Activated naive CD4-positive, alpha-beta T cell (primary cell): ENCODE data around the gene SPAG16.
"Not testable (repeated sequence)": the region's sequence is repeated elsewhere in the genome, so short reads cannot be mapped to it uniquely, and the experiment has no call there.

Experiments
- DNase-seq, 4 experiments: peaks; one replicate each; lab custom pipeline; 2025; lab: John Stamatoyannopoulos, UW

Gene SPAG16

DNA sequence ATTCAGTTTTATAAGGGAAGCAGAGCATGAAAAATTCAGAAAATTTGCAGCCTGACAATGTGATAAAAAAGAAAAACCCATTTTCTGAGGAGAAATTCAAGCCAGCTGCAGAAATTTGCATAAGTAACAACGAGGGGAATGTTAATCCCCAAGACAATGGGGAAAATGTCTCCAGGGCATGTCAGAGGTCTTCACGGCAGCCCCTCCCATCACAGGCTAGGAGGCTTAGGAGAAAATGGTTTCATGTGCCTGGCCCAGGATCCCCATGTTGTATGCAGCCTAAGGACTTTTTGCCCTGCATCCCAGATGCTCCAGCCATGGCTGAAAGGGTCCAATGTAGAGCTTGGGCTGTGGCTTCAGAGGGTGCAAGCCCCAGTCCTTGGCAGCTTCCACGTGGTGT lies 714.7 kb downstream of the SPAG16 start:
- DNase-seq: not testable (repeated sequence)

DNA sequence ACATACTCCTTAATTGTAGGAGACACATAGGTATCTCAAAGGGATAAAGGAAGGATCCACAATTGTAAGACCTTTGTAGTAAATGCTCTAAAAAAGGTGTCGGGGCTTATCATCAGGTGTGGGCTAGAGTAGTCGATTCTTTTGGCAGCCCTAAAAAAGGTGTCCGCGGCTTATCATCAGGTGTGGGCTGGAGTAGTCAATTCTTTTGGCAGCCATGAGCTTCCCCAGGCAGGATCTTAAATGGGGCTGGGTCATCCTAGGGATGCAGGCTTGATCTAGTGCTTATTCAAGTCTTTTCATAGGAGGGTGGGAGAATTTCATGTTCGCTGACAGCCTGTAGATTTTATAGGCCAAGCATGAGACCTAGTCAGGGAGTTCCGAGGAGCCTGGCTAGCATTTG lies 720.2 kb downstream of the SPAG16 start:
- DNase-seq: no peak

GRCh38 chr2:214005337-214005736 lies 721.1 kb downstream of the SPAG16 start:
- no peak for DNase-seq

GRCh38 chr2:214006601-214007000 lies 722.3 kb downstream of the SPAG16 start:
- DNase-seq: no peak

- DNase-seq: no peak
Measured at GRCh38 chr2:214011676-214012075, 727.4 kb downstream of the SPAG16 start.

DNA sequence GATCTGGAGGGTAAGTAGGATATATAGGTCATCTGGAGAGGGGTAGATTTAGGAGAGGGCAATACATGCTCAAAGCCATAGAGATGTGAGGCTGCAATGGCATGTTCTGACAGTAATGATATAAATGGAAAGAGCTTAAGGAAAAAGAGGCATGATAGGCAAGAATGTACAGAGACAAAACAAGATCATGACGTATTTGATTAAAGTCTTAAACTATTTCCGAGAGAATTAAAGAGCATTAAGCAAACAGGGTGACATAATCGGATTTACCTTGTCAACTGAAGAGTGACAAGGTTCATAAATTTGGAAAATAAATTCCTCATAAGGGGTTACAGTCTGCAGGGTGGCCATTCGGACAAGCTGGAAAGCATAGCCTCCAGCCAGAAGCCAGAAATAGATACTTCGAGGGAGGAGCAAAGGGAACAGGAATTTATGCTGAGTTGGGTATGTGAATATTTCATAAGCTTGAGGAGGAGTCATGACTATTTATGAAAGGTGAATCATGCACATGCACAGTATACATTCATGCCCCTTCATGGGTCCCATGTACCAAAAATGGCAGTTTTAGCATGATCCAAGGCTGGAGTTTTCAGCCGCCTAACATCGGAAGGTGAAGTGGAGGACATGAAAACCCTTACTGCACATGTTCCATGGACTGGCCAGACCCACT lies 730.4 kb downstream of the SPAG16 start:
- DNase-seq: no peak

DNA sequence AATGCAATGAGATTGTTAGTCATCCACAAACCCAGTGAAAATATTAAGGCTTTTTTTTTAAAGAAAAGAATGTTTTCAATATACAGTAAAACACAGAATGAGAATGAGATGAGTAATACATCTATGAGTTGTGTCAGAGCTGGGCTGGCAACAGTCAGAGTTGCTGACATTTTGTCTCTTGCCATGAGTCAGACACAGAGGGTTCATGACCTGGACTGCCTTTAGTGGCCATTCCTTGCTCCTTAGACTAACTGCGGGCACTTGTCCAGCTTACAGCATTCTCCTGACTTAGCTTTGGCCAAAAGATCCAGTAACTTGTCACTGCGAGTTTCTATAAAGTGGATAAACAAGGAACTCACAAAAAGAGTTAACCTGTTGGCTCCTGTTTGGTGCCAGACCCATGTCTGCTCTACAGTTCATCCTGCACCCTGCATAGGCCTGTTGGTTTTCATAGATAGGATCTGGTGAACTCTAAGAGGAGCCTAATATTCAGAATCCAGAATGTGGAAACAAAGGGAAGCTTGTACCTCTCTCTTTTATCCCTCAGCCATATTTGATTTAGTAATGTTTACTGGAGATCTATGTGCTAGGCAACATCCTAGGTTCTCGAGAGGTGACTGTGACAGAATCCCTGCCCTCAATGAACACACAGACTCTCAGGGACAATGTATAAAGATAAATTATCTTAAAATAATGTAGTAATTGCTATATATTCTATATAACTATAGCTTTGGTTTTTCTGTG lies 735.1 kb downstream of the SPAG16 start:
- DNase-seq: no peak

GRCh38 chr2:214019973-214020345 lies 735.7 kb downstream of the SPAG16 start:
- no peak for DNase-seq

DNA sequence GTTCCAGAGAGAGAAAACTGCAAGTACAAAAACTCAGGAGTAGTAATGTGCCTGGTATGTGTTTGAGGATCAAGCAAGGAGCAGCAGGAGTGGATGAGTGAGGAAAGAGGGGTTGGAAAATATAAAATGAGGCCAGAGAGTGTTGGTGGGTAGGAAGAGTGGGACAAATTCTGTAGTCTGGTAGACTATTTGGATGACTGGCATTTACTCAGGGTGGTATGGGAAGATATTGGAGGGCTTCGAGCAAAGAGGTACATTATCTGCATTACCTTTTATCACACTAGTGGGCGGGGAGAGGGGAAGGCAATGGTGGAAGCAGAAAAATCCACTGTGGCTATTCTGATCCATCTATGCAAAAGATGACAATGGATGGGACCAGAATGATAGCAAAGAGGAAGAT lies 744.9 kb downstream of the SPAG16 start:
- no peak for DNase-seq

DNA sequence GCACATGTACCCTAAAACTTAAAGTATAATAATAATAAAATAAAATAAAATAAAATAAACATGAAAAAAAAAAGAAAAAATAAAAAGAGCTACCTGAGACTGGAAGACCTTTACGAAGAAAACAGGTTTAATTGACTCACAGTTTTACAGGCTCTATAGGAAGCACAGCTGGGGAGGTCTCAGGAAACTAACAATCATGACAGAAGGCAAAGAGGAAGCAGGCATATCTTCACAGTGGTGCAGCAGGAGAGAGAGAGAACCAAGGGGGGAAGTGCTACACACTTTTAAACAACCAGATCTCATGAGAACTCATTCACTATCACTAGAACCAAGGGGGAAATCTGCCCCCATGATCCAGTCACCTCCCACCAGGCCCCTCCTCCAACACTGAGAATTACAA lies 747.3 kb downstream of the SPAG16 start:
- DNase-seq: no peak

GRCh38 chr2:214034417-214034816 lies 750.2 kb downstream of the SPAG16 start:
- DNase-seq: no peak

GRCh38 chr2:214035091-214035852 lies 751.0 kb downstream of the SPAG16 start:
- no peak for DNase-seq

GRCh38 chr2:214035921-214036320 lies 751.7 kb downstream of the SPAG16 start:
- no peak for DNase-seq

DNA sequence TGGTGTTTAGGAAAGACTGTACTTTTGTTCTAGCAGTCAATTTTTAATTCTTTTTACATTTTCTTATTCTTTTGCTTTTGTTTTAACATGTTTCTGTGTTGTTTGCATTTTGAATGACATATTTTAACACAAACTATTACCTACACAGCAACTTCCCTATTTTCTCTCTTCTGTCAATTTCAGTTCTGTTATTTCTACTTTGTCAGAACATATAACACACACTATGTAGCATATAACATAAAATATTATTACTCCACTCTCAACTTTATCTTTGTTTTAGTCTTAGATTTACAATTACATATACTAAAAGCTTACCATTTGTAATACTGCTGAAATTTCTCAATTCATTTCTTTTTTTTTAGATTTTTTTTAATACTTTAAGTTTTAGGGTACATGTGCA lies 753.9 kb downstream of the SPAG16 start:
- no peak for DNase-seq

- DNase-seq: no peak
Measured at GRCh38 chr2:214050731-214051130, 766.5 kb downstream of the SPAG16 start.

DNA sequence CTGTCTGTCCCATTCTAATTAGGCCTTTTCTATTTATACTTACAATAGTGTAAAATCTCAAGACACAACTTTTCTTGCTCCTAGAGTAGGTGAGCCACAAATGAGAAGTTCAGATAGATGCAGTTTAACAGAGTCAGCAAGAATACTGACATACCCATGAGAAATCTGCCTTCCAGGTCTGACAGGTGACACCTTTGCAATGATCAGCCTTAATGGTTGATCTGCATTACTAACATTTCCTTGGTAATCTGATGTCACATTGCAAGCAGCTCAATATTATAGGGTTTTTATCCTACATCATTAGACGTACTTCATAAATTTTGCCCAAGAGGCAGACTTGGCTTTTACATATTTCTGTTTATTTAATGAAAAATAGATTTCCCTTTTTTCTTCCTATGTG lies 767.3 kb downstream of the SPAG16 start:
- no peak for DNase-seq

DNA sequence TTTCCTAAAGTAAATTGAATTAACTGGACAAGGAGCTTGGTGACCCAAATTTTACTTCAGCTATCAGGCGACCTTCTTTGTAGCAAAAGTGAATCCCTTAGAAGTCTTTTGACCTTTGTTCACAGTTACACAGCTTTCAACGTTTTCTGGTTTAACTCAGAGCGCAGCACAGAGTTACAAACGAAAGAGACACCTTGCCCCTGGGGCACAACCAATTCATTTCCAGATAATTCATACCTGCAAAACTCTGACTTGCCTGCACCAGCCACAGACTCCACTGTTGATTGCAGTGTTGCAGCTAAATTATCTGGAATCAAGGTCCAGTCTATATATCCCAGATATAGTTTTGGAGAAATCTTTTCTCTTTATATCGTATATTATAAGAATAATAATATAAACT lies 768.0 kb downstream of the SPAG16 start:
- no peak for DNase-seq

DNA sequence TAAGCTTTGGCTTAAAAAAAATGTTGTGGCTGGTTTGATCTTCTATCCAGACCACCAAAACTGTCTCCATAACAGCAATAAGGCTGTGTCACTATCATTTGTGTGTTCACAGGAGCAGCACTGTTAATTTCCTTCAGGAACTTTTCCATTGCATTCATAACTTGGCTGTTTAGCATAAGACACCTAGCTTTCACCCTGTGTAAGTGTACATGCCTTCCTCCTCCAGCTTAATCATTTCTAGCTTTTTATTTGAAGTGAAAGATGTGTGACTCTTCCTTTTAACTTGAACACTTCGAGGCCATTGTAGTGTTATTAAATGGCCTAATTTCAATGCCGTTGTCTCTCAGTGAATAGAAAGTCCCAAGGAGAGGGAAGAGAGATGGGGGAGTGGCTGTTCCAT lies 773.7 kb downstream of the SPAG16 start:
- DNase-seq: no peak

- DNase-seq: not testable (repeated sequence)
Measured at GRCh38 chr2:214062279-214062678, 778.0 kb downstream of the SPAG16 start.

- no peak for DNase-seq
Measured at GRCh38 chr2:214064471-214064870, 780.2 kb downstream of the SPAG16 start.

GRCh38 chr2:214066862-214067261 lies 782.6 kb downstream of the SPAG16 start:
- DNase-seq: no peak

- no peak for DNase-seq
Measured at GRCh38 chr2:214069254-214069653, 785.0 kb downstream of the SPAG16 start.

DNA sequence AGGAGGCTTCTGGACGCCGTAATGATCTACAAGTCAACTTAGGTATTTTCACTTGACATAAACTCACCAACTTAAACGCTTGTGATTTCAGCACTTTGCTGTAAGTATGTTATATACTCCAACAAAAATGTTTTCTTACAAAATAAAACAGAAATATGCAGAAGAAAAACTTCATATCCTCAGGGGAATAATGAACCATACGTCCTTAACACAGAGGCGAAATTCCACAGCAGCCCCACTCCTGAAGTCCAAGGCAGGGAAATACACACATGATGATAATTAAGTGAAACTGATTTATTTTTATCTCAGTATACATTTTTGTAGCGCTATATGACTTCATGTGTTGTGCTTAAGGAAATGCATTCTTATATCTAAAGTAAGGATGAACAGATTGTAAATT lies 791.2 kb downstream of the SPAG16 start:
- no peak for DNase-seq
